Measurements from ENCODE around the gene SSC4D.

DNA sequence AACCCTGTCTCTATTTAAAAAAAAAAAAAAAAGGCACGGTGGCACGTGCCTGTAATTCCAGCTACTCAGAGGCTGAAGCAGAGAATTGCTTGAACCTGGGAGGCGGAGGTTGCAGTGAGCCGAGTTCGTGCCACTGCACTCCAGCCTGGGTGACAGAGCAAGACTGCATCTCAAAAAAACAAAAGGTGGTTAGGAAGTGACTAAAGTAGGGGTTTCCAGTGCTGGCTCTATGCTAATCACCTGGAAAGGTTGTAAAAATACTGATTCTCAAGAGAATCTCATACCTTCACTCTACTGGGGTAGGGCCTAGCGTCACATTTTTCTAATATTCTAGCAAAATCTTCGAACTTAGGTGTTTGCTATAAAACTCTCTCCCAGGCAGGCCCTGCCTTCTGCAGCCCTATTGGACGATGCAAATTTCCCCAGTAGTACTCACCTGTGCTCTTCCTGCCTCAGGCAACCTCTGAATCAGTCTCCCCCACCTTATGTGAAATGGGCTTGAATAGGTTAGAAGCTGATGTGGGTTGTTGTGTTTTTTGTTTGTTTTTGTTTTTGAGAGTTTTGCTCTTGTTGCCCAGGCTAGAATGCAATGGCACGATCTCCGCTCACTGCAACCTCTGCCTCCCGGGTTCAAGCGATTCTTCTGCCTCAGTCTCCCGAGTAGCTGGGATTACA is 18.8 kb upstream of the SSC4D start:
- TF ChIP-seq GATA2 (IDR thresholded peaks at IDR 0.05; ENCODE audit: low read depth, low read length) (no peak), GATA3 (IDR thresholded peaks at IDR 0.05; ENCODE audit: low read depth, low read length) (no peak)

Measured in SH-SY5Y (cell line).